ENCODE results near the gene CBX2.

The CBX2 gene

GRCh38 chr17:79788455-79788854 lies 10.5 kb downstream of the CBX2 start:
- H3K9me2 ChIP-seq (replicated peaks; ENCODE audit: insufficient read depth, low read length), result no peaks in the 10 kb centered on the region
- H3K79me2 ChIP-seq (ENCODE audit: insufficient read depth, low read length), result no peaks in the 10 kb centered on the region
- H3K36me3 ChIP-seq (ENCODE audit: low read length), result no peaks in the 10 kb centered on the region
- no peak overlapping the region for H3K4me2 ChIP-seq (ENCODE audit: low read depth, low read length, poor library complexity, severe bottlenecking)
- TF ChIP-seq CTCF (IDR thresholded peaks at IDR 0.05; ENCODE audit: insufficient read depth, low read length, poor library complexity, severe bottlenecking) (no peak), EZH2phosphoT487 (conservative IDR thresholded peaks at IDR 0.05; ENCODE audit: low read length) (no peak)
- H3F3A ChIP-seq (ENCODE audit: insufficient read depth), result 0 out of 2 replicates have a peak, but pooled peaks cover 2% of the 10 kb centered on the region
- no peaks in the 10 kb centered on the region for H4K20me1 ChIP-seq (ENCODE audit: low read depth, low read length)
- no peaks in the 10 kb centered on the region for H3K27me3 ChIP-seq (ENCODE audit: low read length)
- no peak overlapping the region for H3K4me3 ChIP-seq (ENCODE audit: insufficient read depth, low read length, poor library complexity, severe bottlenecking)
- H3K9ac ChIP-seq (ENCODE audit: low read length), result no peak overlapping the region
- no peaks in the 10 kb centered on the region for H3K9me3 ChIP-seq (ENCODE audit: insufficient read depth, low read length)
- H3K27ac ChIP-seq (ENCODE audit: low read depth, low read length), result no peak overlapping the region
- no peak overlapping the region for H2AFZ ChIP-seq (ENCODE audit: low read depth, low read length, severe bottlenecking)

- no peak overlapping the region for H2AFZ ChIP-seq (ENCODE audit: low read depth, low read length, severe bottlenecking)
- H3K9me3 ChIP-seq (ENCODE audit: insufficient read depth, low read length), result no peaks in the 10 kb centered on the region
- H3K27ac ChIP-seq (ENCODE audit: low read depth, low read length), result no peak overlapping the region
- H3K9me2 ChIP-seq (replicated peaks; ENCODE audit: insufficient read depth, low read length), result no peaks in the 10 kb centered on the region
- no peak overlapping the region for H3K4me2 ChIP-seq (ENCODE audit: low read depth, low read length, poor library complexity, severe bottlenecking)
- no peaks in the 10 kb centered on the region for H3K36me3 ChIP-seq (ENCODE audit: low read length)
- no peaks in the 10 kb centered on the region for H4K20me1 ChIP-seq (ENCODE audit: low read depth, low read length)
- no peaks in the 10 kb centered on the region for H3K79me2 ChIP-seq (ENCODE audit: insufficient read depth, low read length)
- H3K9ac ChIP-seq (ENCODE audit: low read length), result no peak overlapping the region
- TF ChIP-seq CTCF (IDR thresholded peaks at IDR 0.05; ENCODE audit: insufficient read depth, low read length, poor library complexity, severe bottlenecking) (no peak), EZH2phosphoT487 (conservative IDR thresholded peaks at IDR 0.05; ENCODE audit: low read length) (no peak)
- 0 out of 2 replicates have a peak, but pooled peaks cover 2% of the 10 kb centered on the region for H3F3A ChIP-seq (ENCODE audit: insufficient read depth)
- H3K27me3 ChIP-seq (ENCODE audit: low read length), result no peaks in the 10 kb centered on the region
- no peak overlapping the region for H3K4me3 ChIP-seq (ENCODE audit: insufficient read depth, low read length, poor library complexity, severe bottlenecking)
Observed at GRCh38 chr17:79788989-79789942, 11.3 kb downstream of the CBX2 start.

GRCh38 chr17:79789943-79790804 lies 12.2 kb downstream of the CBX2 start:
- no peak for TF ChIP-seq EZH2phosphoT487 (conservative IDR thresholded peaks at IDR 0.05; ENCODE audit: low read length)
- TF ChIP-seq CTCF (IDR thresholded peaks at IDR 0.05; ENCODE audit: insufficient read depth, low read length, poor library complexity, severe bottlenecking), result peak; percentile 27
- Histone ChIP-seq H2AFZ (ENCODE audit: low read depth, low read length, severe bottlenecking) (no peak overlapping the region), H3K9me2 (replicated peaks; ENCODE audit: insufficient read depth, low read length) (no peaks in the 10 kb centered on the region), H3K4me2 (ENCODE audit: low read depth, low read length, poor library complexity, severe bottlenecking) (no peak overlapping the region), H3K27ac (ENCODE audit: low read depth, low read length) (no peak overlapping the region), H3K79me2 (ENCODE audit: insufficient read depth, low read length) (no peaks in the 10 kb centered on the region), H3K4me3 (ENCODE audit: insufficient read depth, low read length, poor library complexity, severe bottlenecking) (no peak overlapping the region), H3F3A (ENCODE audit: insufficient read depth) (0 out of 2 replicates have a peak, but pooled peaks cover 2% of the 10 kb centered on the region), H3K27me3 (ENCODE audit: low read length) (no peaks in the 10 kb centered on the region), H3K9me3 (ENCODE audit: insufficient read depth, low read length) (no peaks in the 10 kb centered on the region), H3K9ac (ENCODE audit: low read length) (no peak overlapping the region), H3K36me3 (ENCODE audit: low read length) (no peaks in the 10 kb centered on the region), H4K20me1 (ENCODE audit: low read depth, low read length) (no peaks in the 10 kb centered on the region)

Measured in SU-DHL-6 (cell line).